ENCODE measurements around the gene MEG3.

MEG3 gene

GRCh38 chr14:100825713-100826331 is at the start of gene MEG3:
TSS of gene MEG3 (plus strand) at chr14:100826118.
- DNase-seq (ENCODE audit: low read depth): no peak

DNA sequence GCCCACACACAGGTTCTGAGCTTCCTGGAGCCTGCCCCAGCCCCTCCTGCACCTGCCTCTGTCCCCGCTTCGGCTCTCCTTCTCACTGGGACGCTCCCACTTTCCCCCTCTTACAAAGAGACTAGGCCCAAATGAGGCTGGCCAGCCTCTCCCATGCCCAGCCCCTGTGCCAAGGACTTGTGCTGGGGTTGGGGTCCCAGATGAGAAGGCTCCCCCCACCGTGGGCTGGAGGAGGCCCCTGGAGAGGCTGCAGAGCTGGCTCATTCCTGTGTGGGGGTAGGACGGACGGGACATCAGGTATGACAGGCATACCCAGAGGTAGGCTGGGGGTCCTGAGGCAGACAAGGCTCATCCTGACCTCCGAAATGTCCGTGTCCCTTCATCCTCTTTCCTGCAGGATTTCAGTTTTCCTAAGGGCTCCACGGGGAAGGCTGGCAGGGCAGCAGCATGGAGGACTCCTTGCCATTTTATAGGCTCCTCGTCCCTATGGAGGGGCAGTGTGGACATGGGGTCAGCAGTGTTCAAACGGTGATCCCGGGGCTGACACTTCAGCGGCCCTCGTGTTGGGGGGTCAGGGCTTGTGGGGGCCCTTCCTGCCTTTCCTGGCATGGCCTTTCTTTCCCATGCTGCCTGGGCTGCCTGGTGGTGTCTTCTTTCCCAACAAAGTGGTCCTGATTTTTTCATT is 49.1 kb upstream of the MEG3 start:
- DNase-seq (ENCODE audit: low read depth): no peak

DNA sequence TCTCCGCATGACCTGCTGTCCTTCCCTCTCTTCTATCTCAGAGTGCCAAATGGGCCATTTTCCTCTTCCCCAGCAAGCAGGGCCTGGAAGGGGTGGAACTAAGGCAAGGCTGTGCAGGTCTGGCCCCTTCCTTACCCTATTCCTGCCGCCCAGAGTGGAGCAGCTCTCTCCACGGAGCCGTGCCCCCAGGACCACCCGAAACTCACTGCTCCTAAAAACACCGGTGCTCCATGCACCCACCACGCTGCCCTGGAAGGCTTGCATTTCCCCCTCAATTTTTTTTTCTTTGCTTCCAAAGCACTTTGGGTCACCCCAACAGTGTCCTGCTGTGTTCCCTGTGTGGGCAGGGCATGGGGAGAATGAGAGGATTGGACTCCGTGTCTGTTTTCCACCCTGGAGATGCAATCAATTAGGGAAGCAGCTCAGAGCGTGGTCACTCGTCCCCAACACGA is 48.5 kb upstream of the MEG3 start:
- no peak for DNase-seq (ENCODE audit: low read depth)

DNA sequence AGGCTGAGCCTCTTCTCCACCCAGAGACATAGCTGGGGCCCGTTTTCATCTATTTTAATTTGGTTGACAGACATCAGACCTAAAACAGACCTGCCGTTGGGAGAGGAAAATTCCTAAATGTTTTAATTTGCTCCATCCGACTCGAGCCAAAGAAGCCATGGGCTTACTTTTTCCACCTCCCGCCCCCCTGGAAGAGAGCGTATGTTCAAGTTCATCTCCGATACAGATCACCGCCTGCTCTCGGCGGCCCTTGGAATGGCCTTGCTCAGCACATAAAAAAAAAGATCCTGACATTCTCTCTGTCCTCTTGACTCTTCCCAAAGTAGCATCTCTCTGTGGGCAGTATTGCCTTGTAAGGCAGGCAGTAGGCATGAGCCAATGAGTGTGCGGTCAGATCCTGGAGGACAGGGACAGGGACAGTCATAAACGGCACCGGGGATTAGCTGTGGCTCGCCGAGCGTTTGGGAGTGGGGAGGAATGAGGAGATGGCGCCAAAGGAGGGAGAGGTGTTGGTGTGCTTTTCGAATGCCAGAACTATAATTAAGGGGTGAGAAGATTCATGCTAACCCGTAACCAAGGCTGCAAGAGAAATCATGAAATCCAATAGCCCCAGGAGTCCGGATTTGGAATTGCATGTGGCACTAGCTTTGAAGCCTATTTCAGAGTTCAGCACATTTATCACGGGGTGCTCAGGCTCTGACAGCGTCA is 47.9 kb upstream of the MEG3 start:
- DNase-seq (ENCODE audit: low read depth): no peak

DNA sequence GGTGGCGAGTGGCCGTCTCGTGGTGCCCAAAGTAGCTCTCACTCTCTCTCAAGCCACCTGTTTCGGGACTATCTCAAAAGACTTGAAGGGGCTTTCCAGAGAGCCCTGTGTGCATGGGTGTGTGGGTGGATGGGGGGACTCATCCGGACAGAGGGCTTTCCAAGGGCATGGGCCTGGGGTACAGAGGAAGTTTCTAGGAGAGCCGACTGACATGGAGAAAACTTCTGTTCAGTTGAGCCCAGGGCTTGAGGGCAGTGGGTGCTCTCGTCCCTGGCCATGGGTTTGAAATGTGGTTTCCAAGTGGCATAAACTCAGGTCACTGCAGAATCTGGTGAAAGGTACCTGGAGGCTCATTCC is 47.4 kb upstream of the MEG3 start:
- DNase-seq (ENCODE audit: low read depth): no peak

DNA sequence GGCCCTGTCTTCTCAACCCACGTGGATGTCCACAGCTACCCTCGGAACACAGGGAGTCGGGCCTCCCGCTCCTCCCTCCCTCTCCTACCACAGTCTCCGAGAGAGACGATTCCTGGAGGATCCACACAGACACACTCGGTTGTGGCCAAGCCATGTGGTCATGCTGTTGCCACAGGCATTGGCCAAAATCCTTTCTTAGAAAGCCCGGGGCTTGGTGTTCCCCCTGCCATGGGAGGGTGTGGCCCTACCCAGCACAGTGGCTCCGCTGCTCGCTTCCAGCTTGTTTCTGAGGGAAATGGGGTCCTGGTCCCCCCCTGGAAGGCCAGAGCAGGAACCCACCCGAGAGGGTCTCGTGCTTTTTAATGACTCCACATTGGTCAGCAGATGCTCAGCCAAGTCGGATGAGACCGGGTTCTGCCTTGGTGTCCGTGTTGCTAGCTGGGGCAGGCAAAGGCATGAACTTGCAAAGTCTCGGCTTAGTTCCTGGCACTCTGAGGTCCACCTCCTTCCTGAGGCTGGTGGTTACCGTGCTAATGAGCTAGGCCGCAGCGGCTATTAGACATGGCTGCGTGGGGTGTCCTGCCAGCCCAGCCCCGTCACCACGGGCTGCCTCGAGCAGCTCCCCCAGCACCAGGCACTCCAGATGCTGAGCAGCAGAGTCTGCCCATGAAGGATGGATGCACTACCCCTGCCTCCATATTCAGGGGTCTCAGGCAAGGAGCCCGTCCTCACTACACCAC is 46.8 kb upstream of the MEG3 start:
- no peak for DNase-seq (ENCODE audit: low read depth)

- DNase-seq (ENCODE audit: low read depth): no peak
Measured at GRCh38 chr14:100779691-100780080, 46.2 kb upstream of the MEG3 start.

GRCh38 chr14:100780246-100780645 is 45.7 kb upstream of the MEG3 start:
- no peak for DNase-seq (ENCODE audit: low read depth)

DNA sequence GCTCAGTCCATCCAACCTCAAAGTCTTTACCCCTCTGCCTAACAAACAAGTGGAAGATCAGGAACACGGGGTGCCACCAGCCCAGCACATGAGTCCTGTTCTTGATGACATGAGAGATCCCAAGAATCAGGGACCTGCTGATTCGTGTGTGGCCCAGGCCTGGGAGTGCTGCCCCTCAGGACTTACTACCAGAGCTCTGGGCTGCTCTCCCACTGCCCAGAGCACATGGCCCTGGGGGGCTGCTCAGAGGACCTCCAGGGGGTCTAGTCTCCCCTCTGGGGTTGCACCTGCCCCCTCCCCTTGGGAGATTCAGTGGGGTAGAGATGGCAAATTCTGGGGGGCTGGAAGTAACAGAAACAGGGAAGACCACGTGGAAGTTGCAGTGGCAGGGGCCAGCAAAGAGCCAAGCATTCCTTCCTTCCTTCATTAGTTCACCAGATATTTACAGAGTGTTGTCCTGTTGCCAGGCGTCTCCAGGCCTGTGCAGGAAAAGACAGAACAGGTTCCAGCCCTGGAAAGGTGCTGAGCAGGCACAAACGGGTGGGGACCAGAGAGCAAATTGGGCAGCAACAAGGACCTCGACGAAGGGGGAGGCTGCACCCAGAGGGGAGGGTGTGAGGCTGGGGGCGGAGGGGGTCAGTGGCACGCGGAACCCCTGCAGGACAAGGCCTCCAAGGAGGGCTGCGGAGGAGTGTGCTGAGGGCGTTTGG is 45.1 kb upstream of the MEG3 start:
- no peak for DNase-seq (ENCODE audit: low read depth)

GRCh38 chr14:100781952-100782351 is 44.0 kb upstream of the MEG3 start:
- no peak for DNase-seq (ENCODE audit: low read depth)

GRCh38 chr14:100782516-100783320 is 43.2 kb upstream of the MEG3 start:
- DNase-seq (ENCODE audit: low read depth): no peak

- DNase-seq (ENCODE audit: low read depth): no peak
Measured at GRCh38 chr14:100783630-100784370, 42.1 kb upstream of the MEG3 start.

GRCh38 chr14:100784523-100785337 is 41.2 kb upstream of the MEG3 start:
- no peak for DNase-seq (ENCODE audit: low read depth)

DNA sequence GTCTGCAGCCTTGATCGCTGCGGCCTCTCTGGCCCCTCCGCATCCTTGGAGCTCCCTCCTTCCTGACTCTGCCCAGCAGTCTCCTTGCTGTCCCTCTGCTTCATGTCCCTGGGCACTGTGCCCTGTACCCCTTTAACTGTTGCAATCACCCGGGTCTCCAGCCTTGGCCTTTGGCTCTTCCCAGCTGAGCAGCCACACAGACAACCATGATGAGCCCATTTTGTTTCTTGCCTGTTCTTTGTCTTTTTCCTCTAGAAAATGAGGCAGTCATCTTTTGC is 40.6 kb upstream of the MEG3 start:
- no peak for DNase-seq (ENCODE audit: low read depth)

DNA sequence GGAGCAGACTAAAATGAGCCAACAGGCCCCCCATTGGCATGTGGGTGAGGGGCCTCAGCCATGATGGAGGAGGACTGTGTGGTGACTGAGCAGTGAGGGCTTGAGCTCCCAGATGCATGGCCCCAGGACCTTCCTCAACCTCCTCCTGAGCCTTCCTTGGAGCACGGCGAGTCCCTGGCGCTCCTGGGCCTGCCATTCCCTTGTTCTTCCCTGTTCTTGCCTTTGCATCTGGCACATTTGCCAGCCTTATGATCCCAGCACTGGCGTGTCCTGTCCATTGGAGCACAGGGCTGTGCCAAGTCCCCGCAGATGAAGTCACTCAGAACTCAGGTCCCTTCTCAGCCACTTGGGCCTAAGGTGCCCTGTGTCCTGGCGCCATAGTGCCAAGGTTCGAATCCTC is 40.3 kb upstream of the MEG3 start:
- DNase-seq (ENCODE audit: low read depth): no peak

DNA sequence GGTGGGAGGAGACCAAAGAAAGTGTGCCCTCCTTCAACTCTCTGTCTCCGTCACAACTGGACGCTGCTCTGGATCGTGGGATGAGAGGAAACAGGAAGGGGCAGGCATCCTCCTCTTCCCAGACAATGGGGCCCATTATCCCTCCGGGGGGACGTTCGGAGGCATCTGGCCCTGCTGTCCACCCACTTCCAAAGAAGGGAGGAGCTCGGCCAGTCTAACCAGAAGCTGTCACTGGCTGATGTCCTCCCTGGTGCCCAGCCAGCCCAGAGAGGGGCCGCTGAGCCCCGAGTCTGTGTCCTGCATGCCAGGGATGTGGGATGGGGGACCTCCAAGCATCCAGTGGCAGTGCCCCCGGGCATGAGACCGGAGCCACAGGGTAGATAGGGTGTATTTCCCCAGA is 39.8 kb upstream of the MEG3 start:
- no peak for DNase-seq (ENCODE audit: low read depth)

GRCh38 chr14:100786576-100787219 is 39.2 kb upstream of the MEG3 start:
- no peak for DNase-seq (ENCODE audit: low read depth)

GRCh38 chr14:100787659-100788058 is 38.3 kb upstream of the MEG3 start:
- DNase-seq (ENCODE audit: low read depth): no peak

DNA sequence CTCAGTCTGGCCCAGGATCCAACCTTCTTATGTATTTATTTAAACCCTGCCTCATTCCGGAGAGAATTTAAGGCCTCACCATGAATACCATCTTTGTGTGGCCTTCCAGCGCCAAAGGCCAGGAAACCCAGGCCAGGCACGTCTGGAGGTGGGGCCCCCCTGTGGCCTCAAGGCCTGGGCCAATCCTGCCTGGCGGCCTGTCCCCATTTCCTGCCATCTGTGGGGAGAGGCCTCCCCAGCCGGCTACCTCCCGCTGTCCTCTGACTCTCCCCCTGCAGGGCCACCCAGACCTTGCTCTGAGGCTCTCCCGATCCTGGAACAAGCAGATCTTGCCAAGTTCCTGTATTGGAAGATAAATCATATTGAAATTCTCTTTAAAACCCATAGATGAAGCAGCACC is 37.4 kb upstream of the MEG3 start:
- DNase-seq (ENCODE audit: low read depth): no peak

Measured in stimulated activated CD8-positive, alpha-beta memory T cell treated with anti-CD3 and anti-CD28 coated beads, Interleukin-7, amount 100 ng/mL, for 24 hours (primary cell).